ENCODE results near the gene DLGAP3. TPM values are rescaled to one million over a fixed set of nuclear protein-coding genes. Genes with fewer than 3 reads are reported as not detected.

The DLGAP3 gene
- polyA plus RNA-seq, 1 donor: 1.9 TPM

GRCh38 chr1:34904236-34905097 lies 25.0 kb downstream of the DLGAP3 start:
- DNase-seq: no peak

GRCh38 chr1:34901919-34902318 lies 27.5 kb downstream of the DLGAP3 start:
- no peak for DNase-seq

- no peak for DNase-seq
These were observed 28.5 kb downstream of the DLGAP3 start for GRCh38 chr1:34900775-34901502.

GRCh38 chr1:34899906-34900305 lies 29.5 kb downstream of the DLGAP3 start:
- no peak for DNase-seq

- no peak for DNase-seq
These were observed 30.0 kb downstream of the DLGAP3 start for GRCh38 chr1:34899471-34899870.

GRCh38 chr1:34898330-34898761 lies 31.1 kb downstream of the DLGAP3 start:
- no peak for DNase-seq

GRCh38 chr1:34896612-34897011 lies 32.8 kb downstream of the DLGAP3 start:
- no peak for DNase-seq

GRCh38 chr1:34889705-34890104 lies 39.7 kb downstream of the DLGAP3 start:
- no peak for DNase-seq

GRCh38 chr1:34887593-34887992 lies 41.9 kb downstream of the DLGAP3 start:
- no peak for DNase-seq

- no peak for DNase-seq
These were observed 43.8 kb downstream of the DLGAP3 start for GRCh38 chr1:34885405-34886247.

GRCh38 chr1:34884961-34885360 lies 44.5 kb downstream of the DLGAP3 start:
- no peak for DNase-seq

- DNase-seq: no peak
These were observed 44.9 kb downstream of the DLGAP3 start for GRCh38 chr1:34884536-34884935.

- DNase-seq: no peak
These were observed 50.2 kb downstream of the DLGAP3 start for GRCh38 chr1:34879230-34879629.

- no peak for DNase-seq
These were observed 53.0 kb downstream of the DLGAP3 start for GRCh38 chr1:34876406-34876805.

GRCh38 chr1:34874296-34874952 lies 55.0 kb downstream of the DLGAP3 start:
- no peak for DNase-seq

GRCh38 chr1:34872133-34872503 lies 57.3 kb downstream of the DLGAP3 start:
- no peak for DNase-seq

- DNase-seq: no peak
These were observed 57.9 kb downstream of the DLGAP3 start for GRCh38 chr1:34871443-34872132.

GRCh38 chr1:34870395-34870794 lies 59.1 kb downstream of the DLGAP3 start:
- DNase-seq: no peak

GRCh38 chr1:34869760-34870159 lies 59.7 kb downstream of the DLGAP3 start:
- DNase-seq: no peak

- no peak for DNase-seq
These were observed 61.0 kb downstream of the DLGAP3 start for GRCh38 chr1:34868230-34869049.

Measured in left kidney (tissue), 2 donors.